ENCODE data around the gene TPM1.

GRCh38 chr15:63042877-63043334, 359 bp downstream of the TPM1 start:
- TF ChIP-seq CTCF (IDR thresholded peaks at IDR 0.05) (no peak), RORB (CRISPR knock-in tag; IDR thresholded peaks at IDR 0.05) (no peak)
